DND-41 (cell line): ENCODE measurements around the gene MCRS1.

ENCODE experiments used
- CTCF ChIP-seq: IDR thresholded peaks from 2 replicates; pipeline ENCODE4 v1.5.1; 2012; ENCODE audit warnings: borderline replicate concordance, low read length, moderate library complexity, mild to moderate bottlenecking; ENCODE audit not compliant: poor library complexity, severe bottlenecking; ENCODE audit errors: extremely low read depth
- EZH2 ChIP-seq: IDR thresholded peaks from 3 replicates; pipeline ENCODE4 v1.6.1; 2012; ENCODE audit warnings: borderline replicate concordance, low read depth, mild to moderate bottlenecking, moderate library complexity, low read length, inconsistent platforms; ENCODE audit not compliant: severe bottlenecking

- no peak for TF ChIP-seq CTCF
- no peak for TF ChIP-seq EZH2
Observed at GRCh38 chr12:49531745-49532144, 36.2 kb downstream of the MCRS1 start.
